T-cell (primary cell): Measurements from ENCODE around the gene TMEM239. TPM values are rescaled to one million over a fixed set of nuclear protein-coding genes. Genes with fewer than 3 reads are reported as not detected.
"Not testable (repeated sequence)": the region's sequence is repeated elsewhere in the genome, so short reads cannot be mapped to it uniquely, and the experiment has no call there.

Source experiments
- ATAC-seq, 4 experiments: fragments of 200-7000 bp in 3 of 4; fragments of 150-1000 bp in 1 of 4; cut with Tn5 transposase; replicated peaks in 1 of 4; 1 replicate in 3 of 4; 2 replicates in 1 of 4; pipeline ENCODE4 v1.10.0; 2021; ENCODE audit warnings: moderate library complexity in 3 of 4, mild to moderate bottlenecking in 2 of 4, moderate number of reproducible peaks in 1 of 4
- CTCF ChIA-PET, 2 donors: fragments of 300-600 bp; sonication (Branson Sonifier 250); formaldehyde crosslinking; loops; one replicate each; lab custom pipeline; 2022; ENCODE audit warnings: antibody characterized with exemption in 2 of 2; lab: Charles Lee
- POLR2A ChIA-PET, 2 donors: fragments of 300-600 bp; sonication (Branson Sonifier 250); formaldehyde crosslinking; loops; one replicate each; lab custom pipeline; 2022; ENCODE audit warnings: antibody characterized with exemption in 2 of 2; lab: Charles Lee
- DNase-seq, 35 experiments: peaks; one replicate each; pipeline versions ENCODE4 v3.0.0 to v3.0.0-alpha.2; 2013 to 2023
- H3K27ac ChIP-seq: one replicate; pipeline ENCODE4 v1.5.1; 2013; ENCODE audit warnings: low read length
- H3K27me3 ChIP-seq, 2 experiments: replicated peaks in 1 of 2; 1 replicate in 1 of 2; 2 replicates in 1 of 2; pipeline versions ENCODE4 v1.6.1 to v1.7.0; 2013; ENCODE audit warnings: low read length in 1 of 2, mixed read lengths in 1 of 2; ENCODE audit not compliant: control insufficient read depth in 2 of 2, insufficient read depth in 2 of 2; ENCODE audit errors: extremely low read depth in 1 of 2
- H3K36me3 ChIP-seq, 2 donors: 1 replicate in 1 of 2; 2 replicates in 1 of 2; pipeline versions ENCODE4 v1.6.1 to v1.7.0; 2013; ENCODE audit warnings: low read length in 1 of 2; ENCODE audit not compliant: control insufficient read depth in 2 of 2, insufficient read depth in 1 of 2; ENCODE audit errors: extremely low read depth in 1 of 2
- H3K4me1 ChIP-seq, 2 experiments: 1 replicate in 1 of 2; 2 replicates in 1 of 2; pipeline versions ENCODE4 v1.6.1 to v1.7.0; 2013; ENCODE audit warnings: low read length in 2 of 2, mixed read lengths in 1 of 2; ENCODE audit not compliant: insufficient read depth in 2 of 2, control insufficient read depth in 1 of 2; ENCODE audit errors: extremely low read depth in 1 of 2
- H3K4me3 ChIP-seq, 2 donors: 1 replicate in 1 of 2; 2 replicates in 1 of 2; pipeline versions ENCODE4 v1.5.1 to v1.7.0; 2013; ENCODE audit warnings: mild to moderate bottlenecking in 2 of 2, low read length in 1 of 2, moderate library complexity in 1 of 2; ENCODE audit not compliant: control insufficient read depth in 1 of 2; ENCODE audit errors: extremely low read depth in 1 of 2
- H3K9me3 ChIP-seq: 2 replicates; pipeline ENCODE4 v1.7.0; 2013
- H3K27ac Mint-ChIP-seq, 2 donors: one replicate each; pipeline ENCODE4 v1.8.0; 2020 to 2021; ENCODE audit warnings: mild to moderate bottlenecking in 2 of 2, mixed read lengths in 2 of 2
- H3K27me3 Mint-ChIP-seq, 2 donors: one replicate each; pipeline ENCODE4 v1.8.0; 2021 to 2022; ENCODE audit warnings: mixed read lengths in 2 of 2
- H3K36me3 Mint-ChIP-seq: one replicate; pipeline ENCODE4 v1.8.0; 2021; ENCODE audit warnings: mixed read lengths
- H3K4me1 Mint-ChIP-seq, 3 donors: one replicate each; pipeline ENCODE4 v1.8.0; 2020 to 2022; ENCODE audit warnings: mixed read lengths in 3 of 3, mild to moderate bottlenecking in 1 of 3
- H3K4me3 Mint-ChIP-seq, 3 donors: one replicate each; pipeline ENCODE4 v1.8.0; 2020 to 2022; ENCODE audit warnings: mild to moderate bottlenecking in 3 of 3, mixed read lengths in 3 of 3, moderate library complexity in 3 of 3
- H3K9me3 Mint-ChIP-seq, 3 donors: one replicate each; pipeline ENCODE4 v1.8.0; 2020 to 2022; ENCODE audit warnings: mixed read lengths in 3 of 3
- WGBS: methylation state at CpG from one replicate; pipeline ENCODE4 v1.1.5; 2013; ENCODE audit warnings: missing lambda C conversion rate; ENCODE audit not compliant: insufficient coverage; 5-methylcytosine and 5-hydroxymethylcytosine counted together
- total RNA-seq, 35 experiments: library from RNA in 6 of 35; stranded (reverse) in 6 of 35; fragments of 120-200 nt in 1 of 35; gene quantifications; one replicate each; pipeline versions ENCODE4 v1.2.1 to v1.2.4 and lab custom pipeline; 2013 to 2026

The TMEM239 gene
- not detected for total RNA-seq
- total RNA-seq (2013): not detected
- total RNA-seq (lab: John Stamatoyannopoulos, UW): 0 to 0.09 (median 0) reads per million in 29 experiments

- Mint-ChIP-seq H3K27me3 (peaks cover 29 to 41% of the 10 kb centered on the region in 2 donors), H3K27ac (peak within 1 kb of the TSS in 1 of 2 donors; percentile 39), H3K36me3 (no peaks in the 10 kb centered on the region), H3K9me3 (peaks cover 4 to 10% (median 6%) of the 10 kb centered on the region in 3 donors), H3K4me3 (no peak within 1 kb of the TSS), H3K4me1 (peaks cover 7 to 8% (median 8%) of the 10 kb centered on the region in 3 donors)
- ATAC-seq (no peak), DNase-seq (no peak)
- POLR2A ChIA-PET: no interaction called here
- Histone ChIP-seq H3K36me3 (no peaks in the 10 kb centered on the region), H3K9me3 (no peaks in the 10 kb centered on the region), H3K4me1 (peaks cover 0 to 17% of the 10 kb centered on the region in 2 experiments), H3K27ac (no peak within 1 kb of the TSS), H3K4me3 (no peak within 1 kb of the TSS), H3K27me3 (peaks cover 4 to 41% of the 10 kb centered on the region in 2 experiments)
- WGBS: 78% methylated on average over 6 of the region's 10 CpGs
- CTCF ChIA-PET: no interaction called here
Observed at GRCh38 chr20:2816030-2816582, at the start of gene TMEM239. TMEM239 (plus strand) TSS chr20:2816364; CDS start chr20:2816555, 191 bp downstream.

DNA sequence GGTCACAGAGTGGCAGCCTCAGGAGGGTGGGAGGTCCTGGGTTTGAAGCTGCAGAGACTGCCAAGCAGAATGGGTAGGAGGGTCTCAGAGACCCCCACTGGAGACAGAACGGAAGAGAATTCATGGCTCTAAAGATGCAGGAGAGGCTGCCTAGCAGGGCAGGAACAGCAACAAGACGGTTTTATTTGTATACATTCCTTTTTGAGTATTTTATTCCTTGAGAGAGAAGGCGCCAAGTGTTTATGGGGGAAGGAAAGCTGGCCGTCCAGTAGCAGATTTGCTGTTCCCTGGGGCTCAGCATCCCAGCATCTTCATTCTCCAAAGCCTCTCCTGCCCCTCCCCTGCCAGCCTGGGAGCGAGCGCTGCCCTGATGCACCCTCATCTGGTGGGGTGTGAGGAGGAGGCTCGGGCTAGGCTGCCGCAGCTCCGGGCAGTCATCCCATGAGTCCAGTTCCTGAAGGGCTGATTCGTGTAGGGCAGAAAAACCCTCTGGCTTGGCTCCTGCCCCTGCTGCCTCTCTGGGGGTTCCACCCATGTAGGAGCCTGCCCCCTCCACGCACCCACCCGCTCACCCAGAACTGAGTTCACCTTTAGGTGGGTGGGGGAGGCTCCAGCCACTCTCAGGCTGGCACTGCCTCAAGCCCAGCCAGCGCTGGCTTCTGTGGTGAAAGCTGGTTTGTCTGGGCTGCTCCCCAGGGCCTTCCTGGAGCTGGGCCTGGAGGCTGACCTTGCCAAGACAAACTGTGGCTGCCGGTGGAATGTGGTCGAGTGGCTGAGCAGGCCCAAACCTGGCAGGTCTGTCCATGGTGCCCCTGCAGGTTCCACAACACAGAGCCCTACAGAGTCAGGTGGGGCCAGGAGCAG is 48.2 kb upstream of the TMEM239 start:
- ATAC-seq: no peak
- Histone ChIP-seq H3K9me3 (no peaks in the 10 kb centered on the region), H3K4me3 (no peak overlapping the region), H3K27me3 (peaks cover 0 to 33% of the 10 kb centered on the region in 2 experiments), H3K27ac (no peak overlapping the region), H3K36me3 (no peaks in the 10 kb centered on the region), H3K4me1 (peaks cover 0 to 7% of the 10 kb centered on the region in 2 experiments)
- ChIA-PET CTCF (no interaction called here), POLR2A (no interaction called here)
- Mint-ChIP-seq H3K4me3 (no peak overlapping the region), H3K4me1 (peaks cover 5 to 7% (median 5%) of the 10 kb centered on the region in 3 donors), H3K36me3 (no peaks in the 10 kb centered on the region), H3K9me3 (no peaks in the 10 kb centered on the region), H3K27ac (no peak overlapping the region), H3K27me3 (peaks cover 7 to 33% of the 10 kb centered on the region in 2 donors)
- 84% methylated on average over 6 of the region's 15 CpGs for WGBS
- DNase-seq: no peak

GRCh38 chr20:2768632-2769015 is 47.5 kb upstream of the TMEM239 start:
- Histone ChIP-seq H3K27me3 (peaks cover 0 to 33% of the 10 kb centered on the region in 2 experiments), H3K27ac (no peak overlapping the region), H3K9me3 (no peaks in the 10 kb centered on the region), H3K4me3 (no peak overlapping the region), H3K4me1 (peaks cover 0 to 7% of the 10 kb centered on the region in 2 experiments), H3K36me3 (no peaks in the 10 kb centered on the region)
- peaks cover 7 to 33% of the 10 kb centered on the region in 2 donors for H3K27me3 Mint-ChIP-seq
- ChIA-PET CTCF (interaction anchor here in 1 of 2 donors (0.6 kb wide), 1 partner anchor 454 kb away, joined by 3 read pairs; no protein-coding TSS in a partner anchor), POLR2A (no interaction called here)
- H3K36me3 Mint-ChIP-seq: no peaks in the 10 kb centered on the region
- ATAC-seq: no peak
- no peaks in the 10 kb centered on the region for H3K9me3 Mint-ChIP-seq
- H3K4me3 Mint-ChIP-seq: no peak overlapping the region
- H3K27ac Mint-ChIP-seq: no peak overlapping the region
- DNase-seq: no peak
- peaks cover 5 to 7% (median 5%) of the 10 kb centered on the region in 3 donors for H3K4me1 Mint-ChIP-seq
- WGBS: no CpG with 5 or more reads among the region's 5 CpGs

- H3K4me3 ChIP-seq, H3K4me1 Mint-ChIP-seq, H3K36me3 ChIP-seq, H3K9me3 ChIP-seq, H3K36me3 Mint-ChIP-seq, CTCF ChIA-PET, POLR2A ChIA-PET, H3K9me3 Mint-ChIP-seq, H3K27ac ChIP-seq, DNase-seq, H3K4me1 ChIP-seq, ATAC-seq, H3K4me3 Mint-ChIP-seq, H3K27ac Mint-ChIP-seq: not testable (repeated sequence)
- WGBS: 92% methylated on average over 11 of the region's 12 CpGs
- H3K27me3 Mint-ChIP-seq: peaks cover 7 to 35% of the 10 kb centered on the region in 2 donors
- H3K27me3 ChIP-seq: peaks cover 0 to 33% of the 10 kb centered on the region in 2 experiments
Observed at GRCh38 chr20:2770091-2770490, 46.1 kb upstream of the TMEM239 start.

- POLR2A ChIA-PET: no interaction called here
- CTCF ChIA-PET: no interaction called here
- Histone ChIP-seq H3K27ac (no peak overlapping the region), H3K4me1 (peaks cover 0 to 7% of the 10 kb centered on the region in 2 experiments), H3K4me3 (no peak overlapping the region), H3K9me3 (no peaks in the 10 kb centered on the region), H3K36me3 (no peaks in the 10 kb centered on the region), H3K27me3 (peaks cover 0 to 35% of the 10 kb centered on the region in 2 experiments)
- H3K36me3 Mint-ChIP-seq: no peaks in the 10 kb centered on the region
- no peak overlapping the region for H3K27ac Mint-ChIP-seq
- 37% methylated on average over 3 of the region's 12 CpGs for WGBS
- ATAC-seq: no peak
- no peak overlapping the region for H3K4me3 Mint-ChIP-seq
- no peaks in the 10 kb centered on the region for H3K9me3 Mint-ChIP-seq
- DNase-seq: no peak
- peaks cover 7 to 37% of the 10 kb centered on the region in 2 donors for H3K27me3 Mint-ChIP-seq
- peaks cover 5 to 7% (median 5%) of the 10 kb centered on the region in 3 donors for H3K4me1 Mint-ChIP-seq
Observed at GRCh38 chr20:2771631-2772080, 44.5 kb upstream of the TMEM239 start.

GRCh38 chr20:2773812-2774211 is 42.4 kb upstream of the TMEM239 start:
- Mint-ChIP-seq H3K9me3 (no peaks in the 10 kb centered on the region), H3K36me3 (no peaks in the 10 kb centered on the region), H3K27me3 (peaks cover 10 to 20% of the 10 kb centered on the region in 2 donors), H3K27ac (no peak overlapping the region), H3K4me1 (peaks cover 5 to 7% (median 5%) of the 10 kb centered on the region in 3 donors), H3K4me3 (no peak overlapping the region)
- ChIA-PET CTCF (no interaction called here), POLR2A (no interaction called here)
- DNase-seq: no peak
- H3K4me3 ChIP-seq: no peak overlapping the region
- H3K27ac ChIP-seq: no peak overlapping the region
- peaks cover 0 to 7% of the 10 kb centered on the region in 2 experiments for H3K4me1 ChIP-seq
- peaks cover 0 to 18% of the 10 kb centered on the region in 2 experiments for H3K27me3 ChIP-seq
- WGBS: 100% methylated on average over 2 of the region's 9 CpGs
- no peak for ATAC-seq
- no peaks in the 10 kb centered on the region for H3K36me3 ChIP-seq
- H3K9me3 ChIP-seq: no peaks in the 10 kb centered on the region
